Liver (tissue), 9 donors: ENCODE data around the gene SKIL. TPM values are rescaled to one million over a fixed set of nuclear protein-coding genes. Genes with fewer than 3 reads are reported as not detected.

Source experiments
- DNase-seq: peaks from one replicate; pipeline ENCODE4 v3.0.0-alpha.2; 2017; ENCODE audit warnings: low spot score
- H3K27ac ChIP-seq, 2 donors: one replicate each; pipeline ENCODE4 v1.7.0; 2013; ENCODE audit warnings: inconsistent platforms in 2 of 2, low read length in 2 of 2, control low read depth in 1 of 2, low read depth in 1 of 2, mild to moderate bottlenecking in 1 of 2
- H3K27me3 ChIP-seq, 4 donors: one replicate each; pipeline versions ENCODE4 v1.6.1 to v1.7.0; 2013; ENCODE audit warnings: low read length in 3 of 4, inconsistent platforms in 1 of 4, mild to moderate bottlenecking in 1 of 4, moderate library complexity in 1 of 4; ENCODE audit not compliant: control insufficient read depth in 4 of 4, insufficient read depth in 4 of 4
- H3K36me3 ChIP-seq, 4 donors: one replicate each; pipeline versions ENCODE4 v1.6.1 to v1.7.0; 2013; ENCODE audit warnings: low read length in 3 of 4, mild to moderate bottlenecking in 3 of 4, low read depth in 1 of 4, moderate library complexity in 1 of 4; ENCODE audit not compliant: control insufficient read depth in 4 of 4, insufficient read depth in 3 of 4
- H3K4me1 ChIP-seq, 4 donors: one replicate each; pipeline versions ENCODE4 v1.6.1 to v1.7.0; 2013; ENCODE audit warnings: low read length in 3 of 4, mild to moderate bottlenecking in 3 of 4, moderate library complexity in 1 of 4; ENCODE audit not compliant: control insufficient read depth in 4 of 4, insufficient read depth in 4 of 4
- H3K4me3 ChIP-seq, 3 donors: one replicate each; pipeline versions ENCODE4 v1.6.1 to v1.7.0; 2013; ENCODE audit warnings: low read length in 3 of 3, control low read depth in 1 of 3, low read depth in 1 of 3, mild to moderate bottlenecking in 1 of 3
- H3K9ac ChIP-seq, 2 donors: one replicate each; pipeline ENCODE4 v1.7.0; 2013; ENCODE audit warnings: low read length in 2 of 2, mild to moderate bottlenecking in 2 of 2, moderate library complexity in 2 of 2, control low read depth in 1 of 2, low read depth in 1 of 2
- H3K9me3 ChIP-seq, 4 donors: one replicate each; pipeline versions ENCODE4 v1.6.1 to v1.7.0; 2013; ENCODE audit warnings: low read length in 3 of 4; ENCODE audit not compliant: control insufficient read depth in 4 of 4
- EGR1 ChIP-seq, 2 donors: IDR thresholded peaks; 2 replicates each; pipeline ENCODE4 v1.6.1; 2016 to 2018; ENCODE audit warnings: antibody characterized with exemption in 2 of 2, low read depth in 2 of 2
- FOXA1 ChIP-seq: IDR thresholded peaks from 2 replicates; pipeline ENCODE4 v1.6.1; 2016; ENCODE audit warnings: antibody characterized with exemption
- GABPA ChIP-seq, 2 donors: IDR thresholded peaks in 1 of 2; conservative IDR thresholded peaks in 1 of 2; 2 replicates each; pipeline ENCODE4 v1.6.1; 2016; ENCODE audit warnings: antibody characterized with exemption in 2 of 2, mild to moderate bottlenecking in 1 of 2, moderate library complexity in 1 of 2
- MAX ChIP-seq: IDR thresholded peaks from 2 replicates; pipeline ENCODE4 v1.6.1; 2016; ENCODE audit warnings: antibody characterized with exemption
- NR2F2 ChIP-seq: IDR thresholded peaks from 2 replicates; pipeline ENCODE4 v1.6.1; 2016; ENCODE audit warnings: antibody characterized with exemption
- RAD21 ChIP-seq, 2 donors: IDR thresholded peaks; 2 replicates each; pipeline ENCODE4 v1.6.1; 2016; ENCODE audit warnings: antibody characterized with exemption in 2 of 2, mild to moderate bottlenecking in 2 of 2
- SP1 ChIP-seq: IDR thresholded peaks from 2 replicates; pipeline ENCODE4 v1.6.1; 2018; ENCODE audit warnings: antibody characterized with exemption, mild to moderate bottlenecking
- TAF1 ChIP-seq: conservative IDR thresholded peaks from 2 replicates; pipeline ENCODE4 v1.6.1; 2016; ENCODE audit warnings: antibody characterized with exemption, mild to moderate bottlenecking
- YY1 ChIP-seq: IDR thresholded peaks from 2 replicates; pipeline ENCODE4 v1.6.1; 2016; ENCODE audit warnings: antibody characterized with exemption, mild to moderate bottlenecking
- polyA plus RNA-seq, 2 donors: library from polyadenylated mRNA; stranded (reverse) in 1 of 2; unstranded in 1 of 2; fragments of 200-250 nt in 1 of 2; fragments of >200 nt in 1 of 2; fragmentation: Nextera tagmentation in 1 of 2; extraction: Ambion mirVana in 1 of 2; gene quantifications; one replicate each; pipeline versions ENCODE4 v1.2.1 to v1.2.3, GENCODE V29; 2013 to 2015
- total RNA-seq, 2 donors: library from RNA; depleted of rRNA; stranded (reverse); fragments of >200 nt; gene quantifications; one replicate each; pipeline ENCODE4 v1.2.3, GENCODE V29; 2014
- TF ChIP-seq, protein P1 (sequence below): IDR thresholded peaks from 2 replicates; pipeline ENCODE4 v1.6.1; 2016; ENCODE audit warnings: antibody characterized with exemption, mild to moderate bottlenecking
- TF ChIP-seq, protein P2 (sequence below): IDR thresholded peaks from 2 replicates; pipeline ENCODE4 v1.6.1; 2016; ENCODE audit warnings: antibody characterized with exemption
- donor health status: healthy.
- donor health status: healthy.
- donor health status: healthy.
- donor health status: healthy.
- donor health status: healthy.

The SKIL gene
- total and polyA plus RNA-seq, 4 donors: 2.5 to 43.2 (median 14.2) TPM

- Histone ChIP-seq H3K9me3 (no peaks in the 10 kb centered on the region), H3K36me3 (no peaks in the 10 kb centered on the region), H3K4me3 (no peak overlapping the region), H3K27me3 (peaks cover 0 to 3% (median 0%) of the 10 kb centered on the region in 4 donors), H3K9ac (no peak overlapping the region), H3K4me1 (no peaks in the 10 kb centered on the region), H3K27ac (no peak overlapping the region)
- no peak for DNase-seq
- TF ChIP-seq MAX: no peak
- no peak for TF ChIP-seq YY1
- TF ChIP-seq, protein P1, sequence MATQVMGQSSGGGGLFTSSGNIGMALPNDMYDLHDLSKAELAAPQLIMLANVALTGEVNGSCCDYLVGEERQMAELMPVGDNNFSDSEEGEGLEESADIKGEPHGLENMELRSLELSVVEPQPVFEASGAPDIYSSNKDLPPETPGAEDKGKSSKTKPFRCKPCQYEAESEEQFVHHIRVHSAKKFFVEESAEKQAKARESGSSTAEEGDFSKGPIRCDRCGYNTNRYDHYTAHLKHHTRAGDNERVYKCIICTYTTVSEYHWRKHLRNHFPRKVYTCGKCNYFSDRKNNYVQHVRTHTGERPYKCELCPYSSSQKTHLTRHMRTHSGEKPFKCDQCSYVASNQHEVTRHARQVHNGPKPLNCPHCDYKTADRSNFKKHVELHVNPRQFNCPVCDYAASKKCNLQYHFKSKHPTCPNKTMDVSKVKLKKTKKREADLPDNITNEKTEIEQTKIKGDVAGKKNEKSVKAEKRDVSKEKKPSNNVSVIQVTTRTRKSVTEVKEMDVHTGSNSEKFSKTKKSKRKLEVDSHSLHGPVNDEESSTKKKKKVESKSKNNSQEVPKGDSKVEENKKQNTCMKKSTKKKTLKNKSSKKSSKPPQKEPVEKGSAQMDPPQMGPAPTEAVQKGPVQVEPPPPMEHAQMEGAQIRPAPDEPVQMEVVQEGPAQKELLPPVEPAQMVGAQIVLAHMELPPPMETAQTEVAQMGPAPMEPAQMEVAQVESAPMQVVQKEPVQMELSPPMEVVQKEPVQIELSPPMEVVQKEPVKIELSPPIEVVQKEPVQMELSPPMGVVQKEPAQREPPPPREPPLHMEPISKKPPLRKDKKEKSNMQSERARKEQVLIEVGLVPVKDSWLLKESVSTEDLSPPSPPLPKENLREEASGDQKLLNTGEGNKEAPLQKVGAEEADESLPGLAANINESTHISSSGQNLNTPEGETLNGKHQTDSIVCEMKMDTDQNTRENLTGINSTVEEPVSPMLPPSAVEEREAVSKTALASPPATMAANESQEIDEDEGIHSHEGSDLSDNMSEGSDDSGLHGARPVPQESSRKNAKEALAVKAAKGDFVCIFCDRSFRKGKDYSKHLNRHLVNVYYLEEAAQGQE: no peak
- TF ChIP-seq, protein P2, sequence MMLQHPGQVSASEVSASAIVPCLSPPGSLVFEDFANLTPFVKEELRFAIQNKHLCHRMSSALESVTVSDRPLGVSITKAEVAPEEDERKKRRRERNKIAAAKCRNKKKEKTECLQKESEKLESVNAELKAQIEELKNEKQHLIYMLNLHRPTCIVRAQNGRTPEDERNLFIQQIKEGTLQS: no peak
- TF ChIP-seq FOXA1: no peak
- TF ChIP-seq SP1: no peak
- no peak for TF ChIP-seq EGR1 (IDR thresholded peaks at IDR 0.05; ENCODE audit: low read depth in 2 of 2)
- no peak for TF ChIP-seq NR2F2
- TF ChIP-seq GABPA (IDR thresholded peaks at IDR 0.05 in 1 of 2, conservative IDR thresholded peaks at IDR 0.05 in 1 of 2): no peak
- TF ChIP-seq RAD21 (IDR thresholded peaks at IDR 0.05): no peak
Measured at GRCh38 chr3:170442947-170443346, 85.4 kb downstream of the SKIL start.

- DNase-seq: no peak
- no peak overlapping the region for H3K9ac ChIP-seq
- H3K27ac ChIP-seq: no peak overlapping the region
- H3K9me3 ChIP-seq: no peaks in the 10 kb centered on the region
- TF ChIP-seq TAF1 (no peak), SP1 (no peak)
- no peaks in the 10 kb centered on the region for H3K36me3 ChIP-seq
- H3K27me3 ChIP-seq: peaks cover 0 to 3% (median 0%) of the 10 kb centered on the region in 4 donors
- no peaks in the 10 kb centered on the region for H3K4me1 ChIP-seq
- no peak overlapping the region for H3K4me3 ChIP-seq
Measured at GRCh38 chr3:170443457-170443856, 85.9 kb downstream of the SKIL start.

Other genes with a start within 250 kb of the SKIL start
- 10 to 100 TPM; 18.3 to 30.0 TPM for gene PHC3, start 176.0 kb upstream of the SKIL start, total RNA-seq
- gene PHC3, start 176.0 kb upstream of the SKIL start, polyA plus RNA-seq: 10 to 100 TPM in 1 of 2 donors, 1 to 10 TPM in 1; 3.9 to 44.7 TPM
- gene PRKCI, start 135.3 kb upstream of the SKIL start, total RNA-seq: 10 to 100 TPM in 1 of 2 donors, 1 to 10 TPM in 1; 9.0 to 12.7 TPM
- 1 to 10 TPM; 3.2 to 8.4 TPM for gene PRKCI, start 135.3 kb upstream of the SKIL start, polyA plus RNA-seq
- 1 to 10 TPM in 1 of 2 donors, under 1 TPM in 1; 0.28 to 3.3 TPM for gene CLDN11, start 61.2 kb downstream of the SKIL start, total RNA-seq
- 1 to 10 TPM; 1.6 to 2.2 TPM for gene CLDN11, start 61.2 kb downstream of the SKIL start, polyA plus RNA-seq
- gene SLC7A14, start 228.4 kb downstream of the SKIL start, total RNA-seq: under 1 TPM in 1 of 2 donors, not detected in 1; under 0.01 TPM
- under 1 TPM; under 0.01 to 0.01 TPM for gene SLC7A14, start 228.4 kb downstream of the SKIL start, polyA plus RNA-seq